ENCODE measurements around the gene TYW1. TPM values are rescaled to one million over a fixed set of nuclear protein-coding genes. Genes with fewer than 3 reads are reported as not detected.
"Not testable (repeated sequence)": the region's sequence is repeated elsewhere in the genome, so short reads cannot be mapped to it uniquely, and the experiment has no call there.

TYW1 gene
- total RNA-seq, 1 donor: 14.8 TPM

- TF ChIP-seq CTCF (IDR thresholded peaks at IDR 0.05; ENCODE audit: extremely low read depth, low read depth, low read length): no peak
- Histone ChIP-seq H3K9me3 (ENCODE audit: low read depth, low read length) (no peaks in the 10 kb centered on the region), H3K36me3 (ENCODE audit: insufficient read depth, low read length) (peaks cover 17% of the 10 kb centered on the region), H3K79me2 (ENCODE audit: insufficient read depth, low read length) (no peaks in the 10 kb centered on the region), H3K4me1 (ENCODE audit: insufficient read depth, low read length) (peaks cover 4% of the 10 kb centered on the region), H3K27ac (ENCODE audit: low read depth, low read length) (no peak overlapping the region), H3K4me3 (ENCODE audit: insufficient read depth, low read length) (no peak overlapping the region), H4K20me1 (ENCODE audit: insufficient read depth, low read length) (no peaks in the 10 kb centered on the region), H3K27me3 (ENCODE audit: insufficient read depth, low read length) (no peaks in the 10 kb centered on the region), H2AFZ (ENCODE audit: low read length) (no peak overlapping the region), H3K4me2 (ENCODE audit: insufficient read depth, low read length) (no peak overlapping the region)
- DNase-seq (ENCODE audit: insufficient read length, low spot score, missing footprints): no peak
Observed at GRCh38 chr7:67018940-67019339, 22.3 kb downstream of the TYW1 start.

DNA sequence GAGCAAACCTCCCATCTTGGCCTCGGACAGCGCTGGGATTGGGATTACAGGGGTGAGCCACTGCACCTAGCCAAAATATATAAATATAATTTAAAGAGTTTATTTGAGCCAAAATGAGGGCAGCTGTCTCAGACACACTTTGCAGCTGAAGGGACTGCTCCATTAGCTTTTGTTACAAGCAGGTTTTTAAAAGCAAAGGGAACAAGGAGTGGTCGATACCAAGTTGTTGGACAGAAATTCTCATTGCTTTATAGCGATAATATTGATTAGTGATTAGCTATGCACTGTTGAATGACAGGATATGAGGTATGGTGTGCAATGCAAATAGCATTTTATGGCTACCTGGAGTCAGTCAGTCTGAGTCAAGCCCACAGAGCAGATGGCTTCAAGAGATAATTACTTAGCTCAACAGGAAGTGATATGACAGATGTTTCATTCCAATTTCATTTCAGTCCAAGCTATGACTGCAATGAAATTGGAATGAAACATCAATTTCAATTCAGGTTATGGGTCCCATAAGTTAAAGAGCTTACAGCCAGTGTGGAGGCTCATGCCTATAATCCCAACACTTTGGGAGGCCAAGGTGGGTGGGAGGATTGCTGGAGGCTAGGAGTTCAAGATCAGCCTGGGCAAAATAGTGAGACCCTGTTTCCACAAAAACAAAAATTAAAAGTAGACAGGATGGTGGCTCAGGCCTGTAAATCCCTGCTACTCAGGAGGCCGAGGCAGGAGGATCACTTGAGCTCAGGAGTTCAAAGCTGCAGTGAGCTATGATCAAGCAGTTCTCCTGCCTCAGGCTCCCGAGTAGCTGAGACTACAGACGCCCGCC is 23.1 kb downstream of the TYW1 start:
- Histone ChIP-seq H3K4me1 (ENCODE audit: insufficient read depth, low read length) (peaks cover 4% of the 10 kb centered on the region), H3K79me2 (ENCODE audit: insufficient read depth, low read length) (no peaks in the 10 kb centered on the region), H3K4me2 (ENCODE audit: insufficient read depth, low read length) (no peak overlapping the region), H3K4me3 (ENCODE audit: insufficient read depth, low read length) (no peak overlapping the region), H4K20me1 (ENCODE audit: insufficient read depth, low read length) (no peaks in the 10 kb centered on the region), H3K36me3 (ENCODE audit: insufficient read depth, low read length) (peaks cover 17% of the 10 kb centered on the region), H3K27me3 (ENCODE audit: insufficient read depth, low read length) (no peaks in the 10 kb centered on the region), H2AFZ (ENCODE audit: low read length) (no peak overlapping the region), H3K9me3 (ENCODE audit: low read depth, low read length) (no peaks in the 10 kb centered on the region), H3K27ac (ENCODE audit: low read depth, low read length) (no peak overlapping the region)
- DNase-seq (ENCODE audit: insufficient read length, low spot score, missing footprints): no peak
- TF ChIP-seq CTCF (IDR thresholded peaks at IDR 0.05; ENCODE audit: extremely low read depth, low read depth, low read length): no peak

DNA sequence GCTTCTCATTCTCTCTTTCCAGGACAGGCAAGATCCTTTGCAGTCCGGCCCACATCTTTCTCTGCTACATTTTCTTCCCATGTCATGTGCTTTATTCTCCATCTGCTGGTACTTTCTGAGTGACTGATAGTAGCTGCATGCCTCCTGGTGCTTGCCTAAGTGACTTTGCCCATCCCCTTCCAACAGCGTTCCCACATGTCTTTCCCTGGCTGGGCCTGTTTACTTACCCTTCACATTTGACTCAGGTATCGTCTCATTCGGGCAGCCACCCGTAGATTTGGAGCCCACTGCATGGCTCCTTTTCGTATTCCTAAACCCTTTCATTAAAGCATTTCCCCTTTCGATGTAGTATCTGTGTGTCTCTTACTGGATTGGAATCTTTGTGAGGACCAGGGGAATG is 24.6 kb downstream of the TYW1 start:
- no peaks in the 10 kb centered on the region for H3K9me3 ChIP-seq (ENCODE audit: low read depth, low read length)
- peaks cover 17% of the 10 kb centered on the region for H3K36me3 ChIP-seq (ENCODE audit: insufficient read depth, low read length)
- H2AFZ ChIP-seq (ENCODE audit: low read length): no peak overlapping the region
- DNase-seq (ENCODE audit: insufficient read length, low spot score, missing footprints): no peak
- no peaks in the 10 kb centered on the region for H4K20me1 ChIP-seq (ENCODE audit: insufficient read depth, low read length)
- no peak overlapping the region for H3K27ac ChIP-seq (ENCODE audit: low read depth, low read length)
- peaks cover 7% of the 10 kb centered on the region for H3K4me1 ChIP-seq (ENCODE audit: insufficient read depth, low read length)
- no peak for TF ChIP-seq CTCF (IDR thresholded peaks at IDR 0.05; ENCODE audit: extremely low read depth, low read depth, low read length)
- H3K79me2 ChIP-seq (ENCODE audit: insufficient read depth, low read length): no peaks in the 10 kb centered on the region
- no peaks in the 10 kb centered on the region for H3K27me3 ChIP-seq (ENCODE audit: insufficient read depth, low read length)
- H3K4me2 ChIP-seq (ENCODE audit: insufficient read depth, low read length): no peak overlapping the region
- no peak overlapping the region for H3K4me3 ChIP-seq (ENCODE audit: insufficient read depth, low read length)

DNA sequence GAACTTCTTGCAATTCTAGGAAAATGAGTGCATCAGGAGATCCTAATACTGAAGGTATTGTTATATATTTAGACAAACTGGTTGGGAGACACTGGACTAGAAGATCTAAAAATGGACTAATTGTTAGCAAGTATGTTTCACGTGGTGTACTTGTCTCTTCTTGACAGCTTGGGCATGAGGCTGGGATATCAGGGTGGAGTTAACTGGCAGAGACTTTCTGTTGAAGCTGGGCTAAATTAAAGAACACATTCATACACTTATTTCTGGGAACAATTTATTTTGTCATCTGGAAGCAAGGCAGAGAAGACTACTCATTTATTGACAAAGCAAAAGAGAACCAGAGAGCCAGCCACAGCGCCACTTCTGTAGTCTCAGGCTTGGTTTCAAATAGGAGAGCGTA is 25.9 kb downstream of the TYW1 start:
- no peak overlapping the region for H2AFZ ChIP-seq (ENCODE audit: low read length)
- TF ChIP-seq CTCF (IDR thresholded peaks at IDR 0.05; ENCODE audit: extremely low read depth, low read depth, low read length): no peak
- no peak overlapping the region for H3K4me2 ChIP-seq (ENCODE audit: insufficient read depth, low read length)
- H3K27me3 ChIP-seq (ENCODE audit: insufficient read depth, low read length): no peaks in the 10 kb centered on the region
- H3K4me3 ChIP-seq (ENCODE audit: insufficient read depth, low read length): no peak overlapping the region
- no peaks in the 10 kb centered on the region for H3K79me2 ChIP-seq (ENCODE audit: insufficient read depth, low read length)
- peaks cover 17% of the 10 kb centered on the region for H3K36me3 ChIP-seq (ENCODE audit: insufficient read depth, low read length)
- no peak for DNase-seq (ENCODE audit: insufficient read length, low spot score, missing footprints)
- H4K20me1 ChIP-seq (ENCODE audit: insufficient read depth, low read length): no peaks in the 10 kb centered on the region
- no peaks in the 10 kb centered on the region for H3K9me3 ChIP-seq (ENCODE audit: low read depth, low read length)
- peaks cover 7% of the 10 kb centered on the region for H3K4me1 ChIP-seq (ENCODE audit: insufficient read depth, low read length)
- H3K27ac ChIP-seq (ENCODE audit: low read depth, low read length): no peak overlapping the region

GRCh38 chr7:67025459-67025858 is 28.8 kb downstream of the TYW1 start:
- not testable (repeated sequence) for H3K27me3 ChIP-seq (ENCODE audit: insufficient read depth, low read length); H3K79me2 ChIP-seq (ENCODE audit: insufficient read depth, low read length); H4K20me1 ChIP-seq (ENCODE audit: insufficient read depth, low read length); H3K4me3 ChIP-seq (ENCODE audit: insufficient read depth, low read length); H3K9me3 ChIP-seq (ENCODE audit: low read depth, low read length); H2AFZ ChIP-seq (ENCODE audit: low read length); DNase-seq (ENCODE audit: insufficient read length, low spot score, missing footprints); H3K4me1 ChIP-seq (ENCODE audit: insufficient read depth, low read length)
- Histone ChIP-seq H3K4me2 (ENCODE audit: insufficient read depth, low read length) (peak overlapping the region; percentile 23), H3K36me3 (ENCODE audit: insufficient read depth, low read length) (peaks cover 14% of the 10 kb centered on the region), H3K27ac (ENCODE audit: low read depth, low read length) (peak overlapping the region; percentile 76)

DNA sequence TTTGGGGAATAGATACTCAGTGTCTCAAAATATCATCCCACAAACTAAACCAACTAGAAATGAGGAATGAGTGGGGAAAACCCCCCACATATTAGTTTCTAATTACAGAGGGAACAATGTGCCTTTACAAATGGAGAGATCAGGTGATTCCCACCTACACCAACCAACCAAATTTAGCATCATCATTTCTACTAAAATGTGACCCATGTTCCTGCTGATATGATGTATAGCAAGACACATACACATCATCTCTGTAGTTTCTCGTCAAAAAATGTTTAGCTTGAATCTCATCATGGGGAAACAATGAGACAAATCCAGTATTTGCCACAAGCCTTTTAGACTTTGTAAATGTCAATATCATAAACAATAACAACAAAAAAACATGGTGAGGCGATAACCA is 35.1 kb downstream of the TYW1 start:
- not testable (repeated sequence) for H3K4me2 ChIP-seq (ENCODE audit: insufficient read depth, low read length); DNase-seq (ENCODE audit: insufficient read length, low spot score, missing footprints); H3K79me2 ChIP-seq (ENCODE audit: insufficient read depth, low read length); H3K9me3 ChIP-seq (ENCODE audit: low read depth, low read length); H3K27me3 ChIP-seq (ENCODE audit: insufficient read depth, low read length); H3K36me3 ChIP-seq (ENCODE audit: insufficient read depth, low read length); H3K27ac ChIP-seq (ENCODE audit: low read depth, low read length); H3K4me3 ChIP-seq (ENCODE audit: insufficient read depth, low read length); H4K20me1 ChIP-seq (ENCODE audit: insufficient read depth, low read length); H2AFZ ChIP-seq (ENCODE audit: low read length); H3K4me1 ChIP-seq (ENCODE audit: insufficient read depth, low read length)
